ENCODE data around the gene KLK15.

- TF ChIP-seq CTCF (IDR thresholded peaks at IDR 0.05; ENCODE audit: low read length) (no peak), EZH2 (IDR thresholded peaks at IDR 0.05; ENCODE audit: borderline replicate concordance, low read length) (no peak)
These were observed 12.1 kb downstream of the KLK15 start for GRCh38 chr19:50821248-50821612.
